Raji (cell line): ENCODE measurements around the gene CDX1.

ENCODE experiments used
- POLR2A ChIP-seq: IDR thresholded peaks from 2 replicates; pipeline ENCODE4 v1.6.1; 2011; ENCODE audit warnings: low read depth, low read length, control low read depth; ENCODE audit not compliant: insufficient read depth

CDX1 gene

DNA sequence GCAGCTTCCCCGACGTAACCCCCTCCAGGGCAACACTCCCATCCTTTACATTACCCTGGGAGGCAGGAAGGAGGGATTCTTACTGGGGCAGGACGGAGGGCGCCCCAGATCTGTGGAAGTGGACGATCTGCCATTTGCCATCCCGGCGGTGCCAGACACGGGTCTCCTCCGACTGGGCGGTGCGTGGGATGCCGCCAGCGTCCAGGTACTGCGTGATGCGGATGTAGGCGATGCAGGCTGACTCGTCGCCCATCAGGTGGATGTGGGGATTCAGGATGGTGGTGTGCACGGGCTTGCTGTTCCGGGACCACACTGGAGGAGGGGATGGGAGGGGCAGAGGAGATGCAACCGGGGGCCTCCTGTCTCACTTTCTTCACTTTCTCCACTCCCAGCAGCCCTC, 56.3 kb downstream of the CDX1 start:
- TF ChIP-seq POLR2A = no peak

DNA sequence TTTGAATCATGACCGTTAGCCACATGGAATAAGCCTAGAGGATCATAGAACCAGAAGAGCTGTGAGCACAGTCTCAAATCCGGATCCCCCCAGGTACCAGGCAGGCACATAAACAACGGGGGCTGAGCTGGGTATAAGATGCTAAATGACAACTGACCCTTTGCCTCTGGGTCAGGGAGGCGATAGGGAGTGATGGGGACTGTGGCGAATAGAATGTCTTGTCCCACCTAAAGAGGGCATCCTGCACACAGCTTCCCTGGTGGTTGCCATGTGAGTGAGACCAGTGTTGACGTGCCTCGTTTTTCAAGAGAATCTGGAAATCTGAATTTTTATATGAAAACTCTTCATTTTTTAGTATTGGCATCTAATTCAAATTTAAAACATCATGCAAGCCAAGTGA, 56.9 kb downstream of the CDX1 start:
- no peak for TF ChIP-seq POLR2A

DNA sequence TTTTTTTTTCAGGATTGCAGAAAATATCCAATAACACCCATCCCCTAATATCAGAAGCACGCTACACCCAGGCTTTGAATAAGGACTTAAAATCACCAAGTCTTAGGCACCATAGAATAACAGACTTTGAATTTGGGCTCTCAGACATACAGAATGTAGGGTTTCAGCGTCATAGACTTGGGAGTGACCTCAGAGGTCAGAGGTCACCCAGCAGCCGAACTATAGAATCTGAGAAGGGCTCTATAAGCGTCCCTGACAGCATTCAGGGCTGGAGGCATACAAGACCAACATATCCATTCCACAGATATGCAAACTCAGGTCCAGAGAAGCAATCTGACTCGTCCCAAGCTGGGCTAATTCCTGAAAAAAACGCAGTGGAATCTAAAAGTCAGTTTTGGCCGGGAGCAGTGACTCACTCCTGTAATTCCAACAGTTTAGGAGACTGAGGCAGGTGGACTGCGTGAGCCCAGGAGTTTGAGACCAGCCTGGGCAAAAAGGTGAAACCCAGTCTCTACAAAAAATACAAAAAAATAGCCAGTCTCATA, 58.0 kb downstream of the CDX1 start:
- TF ChIP-seq POLR2A = no peak

DNA sequence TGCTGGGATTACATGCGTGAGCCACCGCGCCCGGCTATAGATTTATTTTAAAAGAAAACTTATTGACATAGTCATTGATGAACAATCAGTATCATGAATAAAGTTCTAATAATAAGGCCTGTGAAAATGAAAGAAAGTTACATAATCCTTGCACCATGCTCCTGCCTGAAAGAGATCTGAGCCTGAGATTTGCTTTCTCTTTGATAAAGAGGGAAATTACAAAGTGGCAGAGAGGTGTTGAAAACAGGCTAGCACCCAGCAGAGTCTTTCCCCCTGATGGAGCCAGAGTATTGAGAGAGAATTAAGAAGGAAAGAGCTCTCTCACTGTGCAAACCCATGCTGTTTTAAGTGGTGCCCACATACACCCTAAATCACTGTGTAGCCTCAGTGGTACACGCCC, 60.5 kb downstream of the CDX1 start:
- no peak for TF ChIP-seq POLR2A

DNA sequence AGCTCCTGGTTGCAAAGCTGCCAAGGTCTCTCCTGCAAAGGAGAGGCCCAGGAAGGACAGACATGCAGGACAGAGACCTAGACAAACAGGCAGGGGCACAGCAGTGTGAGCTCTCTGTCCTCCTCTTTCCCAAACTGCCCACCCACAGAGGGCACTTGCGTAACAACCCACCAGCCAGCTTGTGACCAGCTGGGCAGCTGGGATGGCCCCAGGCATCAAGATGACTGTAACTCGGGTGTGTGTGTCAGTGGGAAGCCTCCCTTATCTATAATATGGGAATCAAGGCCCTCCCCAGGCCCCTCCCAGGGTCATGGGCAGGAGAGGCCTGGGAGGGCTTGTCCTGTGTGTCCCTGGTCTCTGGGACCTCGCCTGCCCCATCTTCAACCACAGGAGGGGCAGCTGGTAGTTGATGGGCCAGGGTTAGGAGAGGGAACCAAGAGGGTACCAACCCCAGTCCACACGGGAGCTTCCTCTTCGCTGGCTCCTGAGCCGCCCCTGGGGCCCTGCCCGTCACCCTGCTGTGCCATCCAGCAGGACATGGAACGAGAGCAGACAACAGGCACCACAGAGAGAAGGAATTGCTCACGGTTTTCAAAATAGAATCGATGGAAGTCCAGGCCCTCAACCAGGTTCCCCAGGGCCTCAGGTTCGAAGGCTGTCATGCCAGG, 61.2 kb downstream of the CDX1 start:
- TF ChIP-seq POLR2A = no peak

DNA sequence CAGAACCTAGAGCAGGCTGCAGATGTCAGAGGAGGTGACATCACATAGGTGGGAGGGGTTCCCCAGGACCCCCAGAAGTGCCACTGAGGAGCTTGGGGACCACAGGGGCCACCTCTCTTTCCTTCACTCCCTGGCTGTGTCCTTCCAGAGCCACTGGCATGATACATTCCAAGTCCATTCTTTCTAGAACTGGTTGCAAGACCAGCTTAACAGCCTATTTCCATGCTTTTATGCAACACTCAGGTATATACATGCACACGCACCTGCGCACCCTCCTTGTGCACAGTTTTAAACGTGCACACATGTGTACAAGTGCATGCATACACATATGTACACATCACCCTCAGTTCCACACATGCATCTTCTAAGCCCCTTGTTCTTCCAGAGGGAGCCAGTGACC, 63.0 kb downstream of the CDX1 start:
- no peak for TF ChIP-seq POLR2A

DNA sequence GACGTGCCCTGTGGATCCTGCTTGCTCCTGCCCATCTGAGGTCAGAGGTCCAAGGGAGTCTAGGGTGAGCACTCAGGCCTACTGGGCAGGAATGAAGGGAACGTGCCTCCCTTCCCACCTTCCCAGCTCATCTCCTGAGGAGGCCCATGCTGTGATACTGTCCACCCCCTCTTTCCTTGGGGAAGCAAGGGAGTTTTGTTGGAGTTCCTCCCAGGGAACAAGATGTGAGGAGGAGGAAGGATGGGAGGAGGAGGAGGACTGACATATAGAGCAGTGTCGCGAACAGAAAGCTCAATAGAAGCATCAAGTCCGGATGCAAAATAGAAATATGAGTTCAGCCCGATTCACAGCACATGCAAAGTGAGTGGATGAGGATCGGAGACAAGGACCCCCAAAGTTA, 64.3 kb downstream of the CDX1 start:
- no peak for TF ChIP-seq POLR2A
